Thyroid gland (tissue), 4 donors: ENCODE data around the gene BRD3OS. TPM values are rescaled to one million over a fixed set of nuclear protein-coding genes. Genes with fewer than 3 reads are reported as not detected.

ENCODE experiments used
- DNase-seq, 2 donors: peaks; one replicate each; pipeline ENCODE4 v3.0.0-alpha.2; 2019
- H3K27ac ChIP-seq, 3 donors: fragments of 200-600 bp; sonication (generic); 1 replicate in 2 of 3; 2 replicates in 1 of 3; pipeline ENCODE4 v1.5.1; 2016 to 2019; ENCODE audit warnings: mild to moderate bottlenecking in 1 of 3, moderate library complexity in 1 of 3
- H3K27me3 ChIP-seq: fragments of 200-600 bp; sonication (generic); one replicate; pipeline ENCODE4 v1.5.1; 2019
- H3K36me3 ChIP-seq, 2 donors: fragments of 200-600 bp; sonication (generic); one replicate each; pipeline ENCODE4 v1.5.1; 2016 to 2019
- H3K4me1 ChIP-seq, 2 donors: fragments of 200-600 bp; sonication (generic); one replicate each; pipeline ENCODE4 v1.5.1; 2017 to 2019
- H3K4me3 ChIP-seq, 3 donors: fragments of 200-600 bp; sonication (generic); replicated peaks in 1 of 3; 1 replicate in 2 of 3; 2 replicates in 1 of 3; pipeline ENCODE4 v1.5.1; 2016; ENCODE audit warnings: mild to moderate bottlenecking in 1 of 3
- H3K9me3 ChIP-seq: fragments of 200-600 bp; sonication (generic); one replicate; pipeline ENCODE4 v1.5.1; 2017
- POLR2A ChIP-seq, 2 donors: fragments of 450-650 bp; IDR thresholded peaks; one replicate each; pipeline ENCODE4 v1.6.1; 2017; ENCODE audit warnings: antibody characterized with exemption in 2 of 2, mild to moderate bottlenecking in 2 of 2, moderate library complexity in 1 of 2
- WGBS, 2 donors: methylation state at CpG; one replicate each; pipeline ENCODE4 v1.1.5; 2017; 5-methylcytosine and 5-hydroxymethylcytosine counted together
- intact Hi-C: fragments of 100-400 bp; cut with DNase I; formaldehyde crosslinking; loops from one replicate; pipeline ENCODE4 v1.15.1; 2023
- total RNA-seq, 4 donors: library from RNA; depleted of rRNA; stranded (reverse); fragments of >200 nt; gene quantifications; one replicate each; pipeline ENCODE4 v1.2.3, GENCODE V29; 2016
- TF ChIP-seq, protein P1 (sequence below), 6 experiments: fragments of 200-600 bp in 3 of 6; fragments of 450-650 bp in 3 of 6; sonication (generic) in 3 of 6; IDR thresholded peaks; one replicate each; pipeline ENCODE4 v1.5.1; 2016 to 2019; ENCODE audit warnings: antibody characterized with exemption in 6 of 6, mild to moderate bottlenecking in 2 of 6, inconsistent platforms in 1 of 6, moderate library complexity in 1 of 6

The BRD3OS gene
- total RNA-seq, 4 donors from 2014 or later = 26.4 to 29.3 (median 27.2) TPM

DNA sequence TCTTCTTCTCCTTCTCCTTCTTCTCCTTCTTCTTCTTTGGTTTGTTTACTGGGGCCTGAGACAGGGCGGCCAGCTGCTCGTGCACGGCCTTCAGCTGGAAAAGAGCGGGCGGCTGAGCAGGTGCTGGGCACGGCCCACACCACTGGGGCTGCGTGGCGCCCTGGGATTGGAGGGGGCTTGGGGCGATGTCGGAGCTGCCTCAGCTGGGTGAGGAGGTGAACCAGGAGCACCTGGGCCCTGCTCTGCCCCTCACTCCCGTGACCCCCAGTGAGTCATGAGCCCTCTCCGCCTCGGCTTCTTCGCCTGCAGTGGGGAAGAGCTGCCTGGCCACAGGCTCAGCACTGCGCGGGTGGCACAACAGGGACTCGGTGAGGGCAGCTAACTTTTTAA is 14.9 kb downstream of the BRD3OS start:
- Histone ChIP-seq H3K4me1 (peaks cover 0 to 8% of the 10 kb centered on the region in 2 donors), H3K27ac (no peak overlapping the region), H3K36me3 (peaks cover 44 to 51% of the 10 kb centered on the region in 2 donors), H3K9me3 (no peaks in the 10 kb centered on the region), H3K27me3 (no peaks in the 10 kb centered on the region), H3K4me3 (no peak overlapping the region)
- intact Hi-C loops = no loop called here
- 96 to 98% methylated on average over 17 of the region's 17 CpGs for WGBS, 2 donors
- no peak for TF ChIP-seq POLR2A (IDR thresholded peaks at IDR 0.05)
- TF ChIP-seq, protein P1, sequence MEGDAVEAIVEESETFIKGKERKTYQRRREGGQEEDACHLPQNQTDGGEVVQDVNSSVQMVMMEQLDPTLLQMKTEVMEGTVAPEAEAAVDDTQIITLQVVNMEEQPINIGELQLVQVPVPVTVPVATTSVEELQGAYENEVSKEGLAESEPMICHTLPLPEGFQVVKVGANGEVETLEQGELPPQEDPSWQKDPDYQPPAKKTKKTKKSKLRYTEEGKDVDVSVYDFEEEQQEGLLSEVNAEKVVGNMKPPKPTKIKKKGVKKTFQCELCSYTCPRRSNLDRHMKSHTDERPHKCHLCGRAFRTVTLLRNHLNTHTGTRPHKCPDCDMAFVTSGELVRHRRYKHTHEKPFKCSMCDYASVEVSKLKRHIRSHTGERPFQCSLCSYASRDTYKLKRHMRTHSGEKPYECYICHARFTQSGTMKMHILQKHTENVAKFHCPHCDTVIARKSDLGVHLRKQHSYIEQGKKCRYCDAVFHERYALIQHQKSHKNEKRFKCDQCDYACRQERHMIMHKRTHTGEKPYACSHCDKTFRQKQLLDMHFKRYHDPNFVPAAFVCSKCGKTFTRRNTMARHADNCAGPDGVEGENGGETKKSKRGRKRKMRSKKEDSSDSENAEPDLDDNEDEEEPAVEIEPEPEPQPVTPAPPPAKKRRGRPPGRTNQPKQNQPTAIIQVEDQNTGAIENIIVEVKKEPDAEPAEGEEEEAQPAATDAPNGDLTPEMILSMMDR (IDR thresholded peaks at IDR 0.05) = no peak
- no peak for DNase-seq

DNA sequence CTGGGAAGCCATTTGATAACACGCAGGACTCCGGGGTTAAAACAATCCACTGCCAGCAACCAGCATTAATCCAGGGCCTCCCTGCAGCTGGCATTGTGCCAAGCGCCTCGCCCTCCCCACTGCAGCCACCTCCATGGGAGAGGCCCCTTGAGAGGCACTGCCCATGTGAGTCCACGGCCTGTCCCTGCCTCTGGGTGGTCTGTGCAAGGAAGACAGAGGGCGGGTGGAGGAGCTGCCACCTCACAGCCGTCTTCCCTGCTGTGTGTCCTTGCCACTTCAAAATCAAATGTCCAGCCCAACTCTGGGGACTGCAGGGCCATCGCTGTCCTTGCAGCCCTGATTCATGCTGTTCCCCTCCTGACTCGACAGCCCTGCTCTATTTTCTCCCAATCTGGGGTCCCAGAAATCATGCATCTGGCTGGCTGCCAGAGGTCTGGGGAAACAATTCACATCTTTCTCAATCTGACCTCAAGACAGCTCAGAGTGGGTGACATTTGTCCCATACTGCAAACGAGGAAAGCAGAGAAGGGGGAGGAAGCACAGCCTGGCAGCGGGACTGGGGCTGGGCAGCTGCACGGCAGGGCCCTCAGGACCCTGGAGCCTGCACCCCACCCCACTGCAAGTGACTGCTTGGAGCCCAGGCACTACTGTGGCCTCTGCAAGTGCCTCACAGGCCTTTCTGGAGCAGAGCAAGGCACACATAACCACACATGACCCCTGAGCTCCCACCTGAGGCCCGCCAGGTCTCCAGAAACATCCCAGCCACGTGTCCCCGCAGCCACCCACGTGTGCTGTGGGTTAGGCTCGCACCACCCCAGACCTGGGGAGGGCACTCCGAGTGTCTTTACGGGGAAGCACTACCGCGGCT is 15.7 kb downstream of the BRD3OS start:
- intact Hi-C loops = no loop called here
- H3K9me3 ChIP-seq = no peaks in the 10 kb centered on the region
- DNase-seq = no peak
- TF ChIP-seq, protein P1 (IDR thresholded peaks at IDR 0.05) = no peak
- TF ChIP-seq POLR2A (IDR thresholded peaks at IDR 0.05) = no peak
- peaks cover 0 to 8% of the 10 kb centered on the region in 2 donors for H3K4me1 ChIP-seq
- peaks cover 38 to 51% of the 10 kb centered on the region in 2 donors for H3K36me3 ChIP-seq
- no peak overlapping the region for H3K27ac ChIP-seq
- no peaks in the 10 kb centered on the region for H3K27me3 ChIP-seq
- no peak overlapping the region for H3K4me3 ChIP-seq
- WGBS, 2 donors = 76 to 78% methylated on average over 11 to 12 of the region's 21 CpGs

DNA sequence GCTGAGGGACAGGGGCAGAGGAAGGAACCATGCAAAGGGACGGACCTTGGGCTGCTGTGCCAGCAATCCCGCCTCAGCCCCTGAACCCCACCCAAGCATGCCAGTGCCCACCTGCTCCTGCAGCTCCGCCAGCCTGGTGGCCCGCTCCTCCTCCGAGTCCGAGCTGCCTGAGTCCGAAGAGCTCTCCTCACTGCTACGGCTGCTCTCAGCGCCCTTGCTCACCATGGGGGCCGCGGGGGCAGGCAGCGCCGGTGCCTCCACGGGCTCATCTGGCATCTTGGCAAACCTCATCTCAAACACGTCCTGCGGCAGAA is 16.3 kb downstream of the BRD3OS start:
- Histone ChIP-seq H3K36me3 (peaks cover 38 to 50% of the 10 kb centered on the region in 2 donors), H3K27me3 (no peaks in the 10 kb centered on the region), H3K27ac (no peak overlapping the region), H3K4me1 (peaks cover 0 to 8% of the 10 kb centered on the region in 2 donors), H3K4me3 (no peak overlapping the region), H3K9me3 (no peaks in the 10 kb centered on the region)
- DNase-seq = no peak
- intact Hi-C loops = no loop called here
- TF ChIP-seq POLR2A (IDR thresholded peaks at IDR 0.05) = no peak
- TF ChIP-seq, protein P1 (IDR thresholded peaks at IDR 0.05) = no peak
- 96 to 98% methylated on average over 13 to 14 of the region's 16 CpGs for WGBS, 2 donors

DNA sequence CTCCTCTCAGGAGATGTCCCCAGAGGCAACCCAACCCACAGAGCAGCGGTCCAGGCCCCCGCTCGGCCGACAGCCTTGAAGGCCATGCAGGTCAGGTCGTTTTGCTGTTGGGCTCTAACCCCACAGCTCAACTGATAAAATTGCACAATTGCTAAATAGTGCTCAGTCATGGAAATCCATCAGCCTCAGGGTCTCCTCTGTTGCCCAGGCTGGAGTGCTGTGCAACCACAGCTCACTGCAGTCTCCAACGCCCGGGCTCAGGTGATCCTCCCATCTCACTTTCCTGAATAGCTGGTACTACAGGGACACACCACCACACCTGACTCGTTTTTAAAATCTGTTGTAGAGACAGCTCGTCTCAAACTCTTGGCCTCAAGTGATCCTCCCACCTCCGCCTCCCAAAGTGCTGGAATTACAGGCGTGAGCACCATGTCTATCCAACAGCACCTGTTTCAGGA is 18.3 kb downstream of the BRD3OS start:
- H3K9me3 ChIP-seq = no peaks in the 10 kb centered on the region
- H3K27me3 ChIP-seq = no peaks in the 10 kb centered on the region
- peaks cover 52 to 69% of the 10 kb centered on the region in 2 donors for H3K36me3 ChIP-seq
- no peak for TF ChIP-seq POLR2A (IDR thresholded peaks at IDR 0.05)
- TF ChIP-seq, protein P1 (IDR thresholded peaks at IDR 0.05) = no peak
- H3K4me3 ChIP-seq = no peak overlapping the region
- no peak overlapping the region for H3K27ac ChIP-seq
- peaks cover 0 to 8% of the 10 kb centered on the region in 2 donors for H3K4me1 ChIP-seq
- WGBS, 2 donors = 88 to 91% methylated on average over 11 of the region's 11 CpGs
- intact Hi-C loops = no loop called here
- no peak for DNase-seq

DNA sequence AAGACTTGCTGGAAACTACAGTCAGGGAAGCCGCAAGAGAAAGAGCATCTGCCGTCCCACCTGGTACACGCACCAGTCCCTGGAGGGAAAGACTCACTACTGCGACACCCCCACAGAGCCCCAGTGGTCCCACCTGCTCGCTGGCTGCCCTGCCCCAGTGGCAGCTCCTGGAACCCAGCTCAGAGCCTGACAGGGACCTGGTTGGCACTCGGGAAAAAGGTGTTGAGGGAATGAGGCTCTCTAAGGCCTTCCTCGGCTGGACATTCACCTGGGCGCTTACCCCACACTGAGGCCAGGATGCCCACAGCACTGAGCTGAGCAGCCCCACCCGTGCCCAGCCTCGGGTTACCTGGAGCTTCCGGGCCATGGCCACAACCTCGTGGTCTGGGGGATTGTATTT is 19.7 kb downstream of the BRD3OS start:
- DNase-seq = no peak
- 92 to 93% methylated on average over 5 to 10 of the region's 12 CpGs for WGBS, 2 donors
- H3K36me3 ChIP-seq = peaks cover 55 to 72% of the 10 kb centered on the region in 2 donors
- no peak overlapping the region for H3K4me3 ChIP-seq
- intact Hi-C loops = no loop called here
- no peaks in the 10 kb centered on the region for H3K27me3 ChIP-seq
- TF ChIP-seq, protein P1 (IDR thresholded peaks at IDR 0.05) = no peak
- TF ChIP-seq POLR2A (IDR thresholded peaks at IDR 0.05) = no peak
- no peak overlapping the region for H3K27ac ChIP-seq
- peaks cover 0 to 8% of the 10 kb centered on the region in 2 donors for H3K4me1 ChIP-seq
- H3K9me3 ChIP-seq = no peaks in the 10 kb centered on the region
